CD4-positive, CD25-positive, alpha-beta regulatory T cell (primary cell): ENCODE results near the gene BNIP1. TPM values are rescaled to one million over a fixed set of nuclear protein-coding genes. Genes with fewer than 3 reads are reported as not detected.

Source experiments
- ATAC-seq, 2 donors: fragments of 150-1000 bp; cut with Tn5 transposase; one replicate each; pipeline ENCODE4 v1.10.0; 2021; ENCODE audit warnings: low read depth in 2 of 2, moderate number of reproducible peaks in 2 of 2, moderate library complexity in 1 of 2
- DNase-seq, 3 donors: peaks; one replicate each; pipeline versions ENCODE4 v3.0.0 to v3.0.0-alpha.2; 2012 to 2022; ENCODE audit warnings: mixed read lengths in 1 of 3
- H3K27ac ChIP-seq: one replicate; pipeline ENCODE4 v1.7.0; 2013; ENCODE audit warnings: mild to moderate bottlenecking, low read length; ENCODE audit not compliant: insufficient read depth, poor library complexity, severe bottlenecking
- H3K27me3 ChIP-seq: one replicate; pipeline ENCODE4 v1.7.0; 2013; ENCODE audit warnings: low read length; ENCODE audit not compliant: control insufficient read depth, insufficient read depth
- H3K36me3 ChIP-seq: one replicate; pipeline ENCODE4 v1.7.0; 2013; ENCODE audit warnings: mild to moderate bottlenecking, low read length, moderate library complexity; ENCODE audit not compliant: control insufficient read depth, insufficient read depth
- H3K4me1 ChIP-seq: 2 replicates; pipeline ENCODE4 v1.7.0; 2013; ENCODE audit warnings: mild to moderate bottlenecking, low read length; ENCODE audit not compliant: insufficient read depth, control insufficient read depth, poor library complexity, severe bottlenecking
- H3K4me3 ChIP-seq: one replicate; pipeline ENCODE4 v1.7.0; 2013; ENCODE audit warnings: low read depth, mild to moderate bottlenecking, low read length, moderate library complexity
- H3K9me3 ChIP-seq, 2 experiments: 1 replicate in 1 of 2; 2 replicates in 1 of 2; pipeline ENCODE4 v1.7.0; 2013; ENCODE audit warnings: low read length in 2 of 2, mild to moderate bottlenecking in 1 of 2, moderate library complexity in 1 of 2; ENCODE audit not compliant: control insufficient read depth in 2 of 2
- H3K27ac Mint-ChIP-seq, 3 donors: one replicate each; pipeline ENCODE4 v1.8.0; 2020 to 2022; ENCODE audit warnings: mild to moderate bottlenecking in 3 of 3, mixed read lengths in 3 of 3, moderate library complexity in 2 of 3
- H3K27me3 Mint-ChIP-seq: one replicate; pipeline ENCODE4 v1.8.0; 2022; ENCODE audit warnings: mild to moderate bottlenecking, mixed read lengths
- H3K36me3 Mint-ChIP-seq: one replicate; pipeline ENCODE4 v1.8.0; 2020; ENCODE audit warnings: mixed read lengths
- H3K4me1 Mint-ChIP-seq, 4 donors: one replicate each; pipeline ENCODE4 v1.8.0; 2020 to 2022; ENCODE audit warnings: mixed read lengths in 4 of 4, mild to moderate bottlenecking in 1 of 4
- H3K4me3 Mint-ChIP-seq, 4 donors: one replicate each; pipeline ENCODE4 v1.8.0; 2020 to 2022; ENCODE audit warnings: mild to moderate bottlenecking in 4 of 4, mixed read lengths in 4 of 4, moderate library complexity in 3 of 4
- H3K9me3 Mint-ChIP-seq, 7 donors: one replicate each; pipeline ENCODE4 v1.8.0; 2020 to 2022; ENCODE audit warnings: mixed read lengths in 7 of 7, mild to moderate bottlenecking in 3 of 7, moderate library complexity in 2 of 7
- polyA plus RNA-seq, 4 donors: library from polyadenylated mRNA; unstranded; fragments of 300-500 nt; fragmentation: Illumina TruSeq; gene quantifications; one replicate each; pipeline ENCODE4 v1.2.3, GENCODE V29; 2021
- total RNA-seq: library from RNA; stranded (reverse); gene quantifications from one replicate; pipeline ENCODE4 v1.2.3, GENCODE V29; 2022

Gene BNIP1
- total and polyA plus RNA-seq, 5 donors from 2014 or later, result 16.0 to 30.2 (median 19.6) TPM

DNA sequence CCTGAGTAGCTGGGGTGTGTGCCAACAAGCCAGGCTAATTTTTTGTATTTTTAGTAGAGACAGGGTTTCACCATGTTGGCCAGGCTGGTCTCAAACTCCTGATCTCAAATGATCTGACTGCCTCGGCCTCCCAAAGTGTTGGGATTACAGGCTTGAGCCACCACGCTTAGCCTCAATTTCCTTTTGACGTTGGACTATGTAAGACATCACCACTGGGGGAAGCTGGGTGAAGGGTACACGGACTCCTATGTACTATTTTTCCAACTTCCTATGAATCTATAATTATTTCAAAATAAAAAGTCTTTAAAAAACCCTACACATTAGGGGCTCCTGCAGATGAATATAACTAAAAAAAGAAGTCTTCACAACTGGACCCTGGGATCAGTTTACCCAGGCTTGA is 46.7 kb downstream of the BNIP1 start:
- H3K4me1 Mint-ChIP-seq, result no peaks in the 10 kb centered on the region
- DNase-seq, result no peak
- H3K27me3 Mint-ChIP-seq, result peaks cover 6% of the 10 kb centered on the region
- H3K36me3 Mint-ChIP-seq, result no peaks in the 10 kb centered on the region
- no peaks in the 10 kb centered on the region for H3K9me3 Mint-ChIP-seq
- H3K27me3 ChIP-seq, result no peaks in the 10 kb centered on the region
- H3K27ac Mint-ChIP-seq, result no peak overlapping the region
- H3K27ac ChIP-seq, result no peak overlapping the region
- no peak overlapping the region for H3K4me3 Mint-ChIP-seq
- H3K36me3 ChIP-seq, result no peaks in the 10 kb centered on the region
- no peaks in the 10 kb centered on the region for H3K4me1 ChIP-seq
- H3K9me3 ChIP-seq, result no peaks in the 10 kb centered on the region
- H3K4me3 ChIP-seq, result no peak overlapping the region
- ATAC-seq, result no peak

DNA sequence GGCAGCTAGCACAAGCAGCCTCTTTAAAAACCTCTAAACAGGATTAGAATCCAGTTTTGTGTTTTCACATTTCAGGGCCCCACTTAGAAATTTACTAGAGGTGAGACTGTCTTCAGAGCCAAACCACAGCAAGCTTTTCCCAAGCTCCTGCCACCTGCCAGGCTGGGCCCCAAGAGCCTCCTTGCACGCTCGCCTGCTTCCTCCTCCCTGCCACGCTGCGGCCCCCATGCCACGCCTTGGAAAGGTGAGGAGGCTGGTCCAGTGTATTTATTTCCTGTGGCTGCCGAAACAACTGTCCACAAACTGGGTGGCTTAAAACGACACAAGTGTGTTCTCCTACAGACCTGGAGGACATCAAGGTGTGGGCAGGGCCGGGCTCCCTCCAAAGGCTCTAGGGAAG is 47.2 kb downstream of the BNIP1 start:
- Mint-ChIP-seq H3K27ac (no peak overlapping the region), H3K36me3 (no peaks in the 10 kb centered on the region), H3K4me1 (no peaks in the 10 kb centered on the region), H3K9me3 (no peaks in the 10 kb centered on the region), H3K27me3 (peaks cover 6% of the 10 kb centered on the region), H3K4me3 (no peak overlapping the region)
- no peak for ATAC-seq
- no peak for DNase-seq
- Histone ChIP-seq H3K27me3 (no peaks in the 10 kb centered on the region), H3K27ac (no peak overlapping the region), H3K36me3 (no peaks in the 10 kb centered on the region), H3K4me3 (no peak overlapping the region), H3K4me1 (no peaks in the 10 kb centered on the region), H3K9me3 (no peaks in the 10 kb centered on the region)

DNA sequence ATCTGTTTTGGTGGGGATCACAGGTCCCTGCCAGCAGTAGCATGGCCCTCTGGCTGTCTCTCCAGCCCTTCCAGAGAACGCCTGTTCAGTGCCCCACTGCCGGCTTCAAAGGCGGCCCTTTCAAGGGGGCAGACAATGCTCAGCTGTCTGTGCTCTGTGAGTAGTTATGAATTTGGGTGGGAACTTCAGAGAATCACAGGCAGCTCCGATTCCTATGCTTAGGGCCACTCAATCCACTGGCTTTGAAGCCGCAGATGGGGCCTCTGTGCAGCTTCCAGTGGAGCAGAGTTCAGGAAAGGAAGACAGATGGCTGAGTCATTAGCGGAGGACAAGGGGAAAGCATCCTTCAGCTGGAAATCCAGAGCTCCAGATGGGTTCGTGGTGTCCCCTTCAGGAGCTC is 48.2 kb downstream of the BNIP1 start:
- no peaks in the 10 kb centered on the region for H3K36me3 ChIP-seq
- no peaks in the 10 kb centered on the region for H3K36me3 Mint-ChIP-seq
- no peaks in the 10 kb centered on the region for H3K9me3 ChIP-seq
- H3K4me3 ChIP-seq, result no peak overlapping the region
- DNase-seq (no peak), ATAC-seq (no peak)
- H3K4me3 Mint-ChIP-seq, result no peak overlapping the region
- peaks cover 6% of the 10 kb centered on the region for H3K27me3 Mint-ChIP-seq
- H3K27ac ChIP-seq, result no peak overlapping the region
- H3K4me1 ChIP-seq, result no peaks in the 10 kb centered on the region
- no peaks in the 10 kb centered on the region for H3K27me3 ChIP-seq
- no peaks in the 10 kb centered on the region for H3K4me1 Mint-ChIP-seq
- no peaks in the 10 kb centered on the region for H3K9me3 Mint-ChIP-seq
- no peak overlapping the region for H3K27ac Mint-ChIP-seq

DNA sequence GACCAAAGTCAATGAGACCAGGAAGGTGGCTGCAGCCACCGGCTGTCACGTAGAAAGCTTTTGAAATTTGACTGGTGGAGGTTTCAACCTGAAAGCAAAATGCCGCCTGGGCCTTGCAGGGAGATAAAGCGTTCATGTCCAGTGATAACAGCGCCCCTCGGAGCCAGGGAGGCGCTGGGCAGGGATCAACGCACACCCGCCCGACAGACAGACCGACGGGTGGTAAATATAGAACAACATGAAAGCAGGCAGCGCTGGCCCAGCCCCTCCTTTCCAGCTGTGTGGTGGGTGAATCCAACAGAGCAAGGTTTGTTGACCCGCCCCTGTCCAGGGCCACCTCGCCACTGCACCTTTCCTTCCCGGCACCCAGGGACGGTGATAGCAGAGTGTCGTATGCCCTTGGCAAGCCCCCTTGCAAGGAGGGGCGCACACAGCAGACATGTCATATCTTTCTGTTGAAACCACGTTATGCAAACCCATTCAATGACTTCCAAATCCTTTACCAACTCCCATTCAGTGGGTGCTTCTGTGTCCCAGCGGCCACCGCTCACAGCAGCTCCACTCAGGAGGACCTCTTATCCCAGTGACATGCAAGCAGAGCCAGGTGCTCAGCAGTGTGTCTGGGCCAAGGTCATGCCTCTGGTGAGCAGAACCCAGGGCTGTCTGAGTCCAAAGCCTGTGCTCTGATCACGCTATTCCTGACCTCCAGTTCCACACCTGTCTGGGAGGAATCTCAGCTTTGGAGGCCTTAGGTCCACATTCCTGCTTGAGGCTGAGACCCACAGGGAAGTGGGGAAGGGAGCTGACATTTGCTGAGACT is 52.0 kb downstream of the BNIP1 start:
- H3K4me1 ChIP-seq, result no peaks in the 10 kb centered on the region
- no peaks in the 10 kb centered on the region for H3K27me3 ChIP-seq
- no peak for ATAC-seq
- no peak overlapping the region for H3K4me3 ChIP-seq
- no peak overlapping the region for H3K4me3 Mint-ChIP-seq
- peaks cover 0 to 12% (median 3%) of the 10 kb centered on the region in 7 donors for H3K9me3 Mint-ChIP-seq
- no peaks in the 10 kb centered on the region for H3K36me3 Mint-ChIP-seq
- H3K27ac Mint-ChIP-seq, result no peak overlapping the region
- H3K27me3 Mint-ChIP-seq, result peaks cover 25% of the 10 kb centered on the region
- no peak for DNase-seq
- H3K36me3 ChIP-seq, result no peaks in the 10 kb centered on the region
- peaks cover 5 to 10% of the 10 kb centered on the region in 2 experiments for H3K9me3 ChIP-seq
- H3K4me1 Mint-ChIP-seq, result no peaks in the 10 kb centered on the region
- H3K27ac ChIP-seq, result no peak overlapping the region

DNA sequence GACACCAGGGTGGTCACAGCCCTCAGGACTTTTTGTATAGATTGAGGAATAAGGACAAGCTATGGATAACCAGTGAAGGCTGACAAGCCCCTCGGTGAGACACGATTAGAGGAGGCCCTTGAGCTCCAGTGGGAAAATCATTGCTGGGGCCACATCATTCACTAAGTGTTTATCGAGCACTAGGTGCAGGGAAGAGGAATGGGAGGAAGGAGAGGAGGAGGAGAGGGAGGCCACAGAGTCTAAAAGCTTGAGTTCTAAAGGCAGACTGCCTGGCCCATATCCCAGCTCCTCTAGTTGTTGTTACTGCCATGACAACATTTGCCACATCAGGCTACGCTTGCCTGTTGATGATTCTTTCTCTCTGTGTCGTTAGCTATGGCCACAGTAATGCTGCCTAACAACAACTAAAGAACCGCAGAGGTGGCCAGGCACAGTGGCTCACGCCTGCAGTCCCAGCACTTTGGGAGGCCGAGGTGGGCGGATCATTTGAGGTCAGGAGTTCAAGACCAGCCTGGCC is 53.1 kb downstream of the BNIP1 start:
- H3K4me1 ChIP-seq, result no peaks in the 10 kb centered on the region
- no peaks in the 10 kb centered on the region for H3K36me3 ChIP-seq
- H3K27me3 Mint-ChIP-seq, result peaks cover 24% of the 10 kb centered on the region
- no peaks in the 10 kb centered on the region for H3K36me3 Mint-ChIP-seq
- no peak for DNase-seq
- H3K27ac ChIP-seq, result no peak overlapping the region
- H3K9me3 ChIP-seq, result peaks cover 5 to 10% of the 10 kb centered on the region in 2 experiments
- H3K27me3 ChIP-seq, result no peaks in the 10 kb centered on the region
- no peak for ATAC-seq
- H3K4me3 Mint-ChIP-seq, result no peak overlapping the region
- H3K4me1 Mint-ChIP-seq, result no peaks in the 10 kb centered on the region
- H3K9me3 Mint-ChIP-seq, result peaks cover 0 to 12% (median 3%) of the 10 kb centered on the region in 7 donors
- H3K27ac Mint-ChIP-seq, result no peak overlapping the region
- no peak overlapping the region for H3K4me3 ChIP-seq

DNA sequence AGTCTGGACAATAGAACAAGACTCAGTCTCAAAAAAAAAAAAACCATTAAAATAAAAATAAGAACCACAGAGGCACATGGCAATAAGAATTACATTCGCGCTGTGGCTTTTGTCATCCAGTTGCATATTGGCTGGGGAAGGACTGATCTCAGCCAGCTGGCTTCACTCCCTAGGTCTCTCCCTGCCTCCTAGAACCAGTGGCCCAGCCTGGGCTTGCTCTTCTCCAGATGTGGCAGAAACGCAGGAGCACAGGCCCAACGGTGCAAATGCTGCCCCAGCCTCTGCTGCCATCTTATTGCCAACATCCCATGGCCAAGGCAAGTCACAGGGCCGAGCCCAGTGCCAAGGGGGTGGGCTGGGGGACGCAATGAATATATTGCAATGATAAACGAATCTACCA is 53.7 kb downstream of the BNIP1 start:
- Histone ChIP-seq H3K4me3 (no peak overlapping the region), H3K4me1 (no peaks in the 10 kb centered on the region), H3K9me3 (peaks cover 5 to 10% of the 10 kb centered on the region in 2 experiments), H3K27me3 (no peaks in the 10 kb centered on the region), H3K36me3 (no peaks in the 10 kb centered on the region), H3K27ac (no peak overlapping the region)
- H3K4me1 Mint-ChIP-seq, result peaks cover 0 to 2% (median 0%) of the 10 kb centered on the region in 4 donors
- no peak for DNase-seq
- H3K27ac Mint-ChIP-seq, result no peak overlapping the region
- H3K4me3 Mint-ChIP-seq, result no peak overlapping the region
- ATAC-seq, result no peak
- no peaks in the 10 kb centered on the region for H3K36me3 Mint-ChIP-seq
- H3K27me3 Mint-ChIP-seq, result peaks cover 28% of the 10 kb centered on the region
- peaks cover 0 to 12% (median 3%) of the 10 kb centered on the region in 7 donors for H3K9me3 Mint-ChIP-seq

DNA sequence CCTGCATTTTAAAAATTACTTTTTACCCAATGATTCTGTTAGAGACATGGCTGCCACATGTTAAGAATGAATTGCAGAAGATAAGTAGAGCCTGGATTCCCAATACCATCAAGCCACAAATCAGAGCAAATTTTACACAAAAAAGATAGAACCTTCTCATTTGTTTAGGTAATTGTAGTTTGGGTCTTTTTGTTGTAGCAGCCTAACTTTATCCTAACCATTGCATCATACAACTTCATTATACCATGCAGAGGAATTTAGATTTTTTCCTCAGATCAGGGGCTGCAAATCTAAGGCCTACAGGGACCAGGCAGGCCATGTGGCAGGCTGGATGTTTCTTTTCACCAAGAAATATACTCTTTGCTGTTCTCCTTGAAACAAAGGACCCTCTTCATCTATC is 56.0 kb downstream of the BNIP1 start:
- H3K9me3 ChIP-seq, result peaks cover 5 to 10% of the 10 kb centered on the region in 2 experiments
- DNase-seq (no peak), ATAC-seq (no peak)
- no peak overlapping the region for H3K27ac ChIP-seq
- peaks cover 0 to 12% (median 3%) of the 10 kb centered on the region in 7 donors for H3K9me3 Mint-ChIP-seq
- H3K4me1 Mint-ChIP-seq, result peaks cover 0 to 5% (median under 1%) of the 10 kb centered on the region in 4 donors
- no peak overlapping the region for H3K27ac Mint-ChIP-seq
- H3K27me3 ChIP-seq, result no peaks in the 10 kb centered on the region
- no peaks in the 10 kb centered on the region for H3K36me3 ChIP-seq
- no peak overlapping the region for H3K4me3 Mint-ChIP-seq
- H3K4me3 ChIP-seq, result no peak overlapping the region
- H3K36me3 Mint-ChIP-seq, result no peaks in the 10 kb centered on the region
- H3K4me1 ChIP-seq, result no peaks in the 10 kb centered on the region
- peaks cover 48% of the 10 kb centered on the region for H3K27me3 Mint-ChIP-seq
